GM21529 (cell line): ENCODE results near the gene PTGDS.

ENCODE experiments used
- ATAC-seq: cut with Tn5 transposase; IDR thresholded peaks from one replicate; pipeline ENCODE4 v1.9.1; 2021; ENCODE audit not compliant: unreplicated experiment

Gene PTGDS

GRCh38 chr9:137007108-137007815, 30.0 kb downstream of the PTGDS start:
- ATAC-seq = no peak

- no peak for ATAC-seq
These were observed 30.5 kb downstream of the PTGDS start for GRCh38 chr9:137007816-137008270.

GRCh38 chr9:137008312-137008711, 31.0 kb downstream of the PTGDS start:
- no peak for ATAC-seq

- ATAC-seq = no peak
These were observed 31.9 kb downstream of the PTGDS start for GRCh38 chr9:137009217-137009616.

- no peak for ATAC-seq
These were observed 32.8 kb downstream of the PTGDS start for GRCh38 chr9:137009938-137010732.

GRCh38 chr9:137011156-137011555, 33.9 kb downstream of the PTGDS start:
- no peak for ATAC-seq

- ATAC-seq = no peak
These were observed 34.8 kb downstream of the PTGDS start for GRCh38 chr9:137011907-137012675.

- no peak for ATAC-seq
These were observed 35.6 kb downstream of the PTGDS start for GRCh38 chr9:137012694-137013570.

GRCh38 chr9:137013571-137013940, 36.3 kb downstream of the PTGDS start:
- no peak for ATAC-seq

- no peak for ATAC-seq
These were observed 36.9 kb downstream of the PTGDS start for GRCh38 chr9:137014166-137014565.

GRCh38 chr9:137014776-137015539, 37.7 kb downstream of the PTGDS start:
- ATAC-seq = no peak

- no peak for ATAC-seq
These were observed 38.2 kb downstream of the PTGDS start for GRCh38 chr9:137015540-137015930.

GRCh38 chr9:137015976-137016375, 38.7 kb downstream of the PTGDS start:
- no peak for ATAC-seq

GRCh38 chr9:137016436-137016835, 39.1 kb downstream of the PTGDS start:
- no peak for ATAC-seq

GRCh38 chr9:137017071-137017470, 39.8 kb downstream of the PTGDS start:
- ATAC-seq = no peak

- ATAC-seq = no peak
These were observed 40.6 kb downstream of the PTGDS start for GRCh38 chr9:137017791-137018497.

GRCh38 chr9:137018761-137019559, 41.7 kb downstream of the PTGDS start:
- ATAC-seq = no peak

- no peak for ATAC-seq
These were observed 42.8 kb downstream of the PTGDS start for GRCh38 chr9:137019891-137020683.
